HepG2 (cell line): ENCODE data around the gene NINL.

Source experiments
- FOSL1 ChIP-seq: sonication (generic); formaldehyde crosslinking; IDR thresholded peaks from 2 replicates; pipeline ENCODE4 v1.9.0; 2021; ENCODE audit warnings: missing genetic modification reagents, borderline replicate concordance
- GABPA ChIP-seq, 2 experiments: IDR thresholded peaks; 2 replicates each; pipeline ENCODE4 v1.6.1; 2011 to 2016; ENCODE audit warnings: low read depth in 2 of 2, low read length in 1 of 2, missing biosample characterization in 1 of 2, missing genetic modification characterization in 1 of 2
- JUNB ChIP-seq: sonication (generic); formaldehyde crosslinking; IDR thresholded peaks from 2 replicates; pipeline ENCODE4 v1.8.0; 2022; ENCODE audit warnings: missing genetic modification reagents, mild to moderate bottlenecking, borderline replicate concordance
- ZNF629 ChIP-seq: sonication (generic); formaldehyde crosslinking; conservative IDR thresholded peaks from 2 replicates; pipeline ENCODE4 v1.5.0; 2020; ENCODE audit warnings: missing genetic modification reagents
- ZNF777 ChIP-seq: sonication (generic); formaldehyde crosslinking; IDR thresholded peaks from 2 replicates; pipeline ENCODE4 v1.4.0; 2020; ENCODE audit warnings: missing genetic modification reagents
- ZSCAN29 ChIP-seq: sonication (generic); formaldehyde crosslinking; conservative IDR thresholded peaks from 2 replicates; pipeline ENCODE4 v1.4.0; 2020; ENCODE audit warnings: mild to moderate bottlenecking, missing genetic modification reagents
- TF ChIP-seq, protein P1 (sequence below): IDR thresholded peaks from 2 replicates; pipeline ENCODE4 v1.6.1; 2018; ENCODE audit warnings: missing genetic modification reagents
- TF ChIP-seq, protein P2 (sequence below): sonication (generic); formaldehyde crosslinking; IDR thresholded peaks from 2 replicates; pipeline ENCODE4 v1.9.0; 2021; ENCODE audit warnings: missing genetic modification reagents, mild to moderate bottlenecking, borderline replicate concordance
- TF ChIP-seq, protein P3 (sequence below), 2 experiments: IDR thresholded peaks; 2 replicates each; pipeline ENCODE4 v1.6.1; 2011 to 2012; ENCODE audit warnings: low read length in 2 of 2, borderline replicate concordance in 1 of 2, low read depth in 1 of 2, mild to moderate bottlenecking in 1 of 2, moderate library complexity in 1 of 2

DNA sequence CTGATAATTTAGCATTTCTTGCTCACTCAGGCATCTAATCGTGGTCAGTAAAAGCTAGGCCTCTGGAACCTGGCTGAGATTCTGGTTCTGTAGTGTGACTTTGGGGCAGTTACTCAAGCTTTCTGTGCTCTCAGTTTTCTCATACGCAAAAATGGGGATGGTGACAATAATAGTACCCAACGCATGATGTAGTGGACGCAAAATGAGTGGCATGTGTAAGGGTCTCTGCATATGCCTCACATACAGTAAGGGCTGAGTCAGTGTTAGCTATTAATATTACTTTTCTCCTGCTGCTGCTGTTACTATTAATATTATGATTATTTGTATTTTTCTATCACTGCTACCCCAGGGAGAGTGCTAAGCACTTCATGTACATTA is 177.2 kb downstream of the NINL start:
- TF ChIP-seq, protein P1, sequence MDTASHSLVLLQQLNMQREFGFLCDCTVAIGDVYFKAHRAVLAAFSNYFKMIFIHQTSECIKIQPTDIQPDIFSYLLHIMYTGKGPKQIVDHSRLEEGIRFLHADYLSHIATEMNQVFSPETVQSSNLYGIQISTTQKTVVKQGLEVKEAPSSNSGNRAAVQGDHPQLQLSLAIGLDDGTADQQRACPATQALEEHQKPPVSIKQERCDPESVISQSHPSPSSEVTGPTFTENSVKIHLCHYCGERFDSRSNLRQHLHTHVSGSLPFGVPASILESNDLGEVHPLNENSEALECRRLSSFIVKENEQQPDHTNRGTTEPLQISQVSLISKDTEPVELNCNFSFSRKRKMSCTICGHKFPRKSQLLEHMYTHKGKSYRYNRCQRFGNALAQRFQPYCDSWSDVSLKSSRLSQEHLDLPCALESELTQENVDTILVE, result no peak
- TF ChIP-seq, protein P2, sequence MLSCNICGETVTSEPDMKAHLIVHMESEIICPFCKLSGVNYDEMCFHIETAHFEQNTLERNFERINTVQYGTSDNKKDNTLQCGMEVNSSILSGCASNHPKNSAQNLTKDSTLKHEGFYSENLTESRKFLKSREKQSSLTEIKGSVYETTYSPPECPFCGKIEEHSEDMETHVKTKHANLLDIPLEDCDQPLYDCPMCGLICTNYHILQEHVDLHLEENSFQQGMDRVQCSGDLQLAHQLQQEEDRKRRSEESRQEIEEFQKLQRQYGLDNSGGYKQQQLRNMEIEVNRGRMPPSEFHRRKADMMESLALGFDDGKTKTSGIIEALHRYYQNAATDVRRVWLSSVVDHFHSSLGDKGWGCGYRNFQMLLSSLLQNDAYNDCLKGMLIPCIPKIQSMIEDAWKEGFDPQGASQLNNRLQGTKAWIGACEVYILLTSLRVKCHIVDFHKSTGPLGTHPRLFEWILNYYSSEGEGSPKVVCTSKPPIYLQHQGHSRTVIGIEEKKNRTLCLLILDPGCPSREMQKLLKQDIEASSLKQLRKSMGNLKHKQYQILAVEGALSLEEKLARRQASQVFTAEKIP (CRISPR knock-in tag), result no peak
- TF ChIP-seq, protein P3, sequence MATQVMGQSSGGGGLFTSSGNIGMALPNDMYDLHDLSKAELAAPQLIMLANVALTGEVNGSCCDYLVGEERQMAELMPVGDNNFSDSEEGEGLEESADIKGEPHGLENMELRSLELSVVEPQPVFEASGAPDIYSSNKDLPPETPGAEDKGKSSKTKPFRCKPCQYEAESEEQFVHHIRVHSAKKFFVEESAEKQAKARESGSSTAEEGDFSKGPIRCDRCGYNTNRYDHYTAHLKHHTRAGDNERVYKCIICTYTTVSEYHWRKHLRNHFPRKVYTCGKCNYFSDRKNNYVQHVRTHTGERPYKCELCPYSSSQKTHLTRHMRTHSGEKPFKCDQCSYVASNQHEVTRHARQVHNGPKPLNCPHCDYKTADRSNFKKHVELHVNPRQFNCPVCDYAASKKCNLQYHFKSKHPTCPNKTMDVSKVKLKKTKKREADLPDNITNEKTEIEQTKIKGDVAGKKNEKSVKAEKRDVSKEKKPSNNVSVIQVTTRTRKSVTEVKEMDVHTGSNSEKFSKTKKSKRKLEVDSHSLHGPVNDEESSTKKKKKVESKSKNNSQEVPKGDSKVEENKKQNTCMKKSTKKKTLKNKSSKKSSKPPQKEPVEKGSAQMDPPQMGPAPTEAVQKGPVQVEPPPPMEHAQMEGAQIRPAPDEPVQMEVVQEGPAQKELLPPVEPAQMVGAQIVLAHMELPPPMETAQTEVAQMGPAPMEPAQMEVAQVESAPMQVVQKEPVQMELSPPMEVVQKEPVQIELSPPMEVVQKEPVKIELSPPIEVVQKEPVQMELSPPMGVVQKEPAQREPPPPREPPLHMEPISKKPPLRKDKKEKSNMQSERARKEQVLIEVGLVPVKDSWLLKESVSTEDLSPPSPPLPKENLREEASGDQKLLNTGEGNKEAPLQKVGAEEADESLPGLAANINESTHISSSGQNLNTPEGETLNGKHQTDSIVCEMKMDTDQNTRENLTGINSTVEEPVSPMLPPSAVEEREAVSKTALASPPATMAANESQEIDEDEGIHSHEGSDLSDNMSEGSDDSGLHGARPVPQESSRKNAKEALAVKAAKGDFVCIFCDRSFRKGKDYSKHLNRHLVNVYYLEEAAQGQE (IDR thresholded peaks at IDR 0.05; ENCODE audit: borderline replicate concordance in 1 of 2, low read depth in 1 of 2, low read length in 2 of 2), result no peak
- no peak for TF ChIP-seq ZSCAN29
- TF ChIP-seq FOSL1, result no peak
- TF ChIP-seq ZNF777 (CRISPR knock-in tag), result no peak
- no peak for TF ChIP-seq JUNB (CRISPR knock-in tag)
- no peak for TF ChIP-seq GABPA (IDR thresholded peaks at IDR 0.05; ENCODE audit: low read depth, low read length)
- TF ChIP-seq GABPA (CRISPR knock-in tag; IDR thresholded peaks at IDR 0.05; ENCODE audit: low read depth), result no peak
- TF ChIP-seq ZNF629 (CRISPR knock-in tag), result peak; percentile 72; the same call in 1 of the 2 replicates
